Stimulated activated naive B cell treated with anti-CD40 and anti-IgM and Interleukin-4, amounts not matched to agents 10 μg/mL and 1 μg/mL and 100 μg/mL, for 72 hours (primary cell): Measurements from ENCODE around the gene TBC1D14.
"Not testable (repeated sequence)": the region's sequence is repeated elsewhere in the genome, so short reads cannot be mapped to it uniquely, and the experiment has no call there.

Experiments
- ATAC-seq, 2 donors: fragments of 150-1000 bp; cut with Tn5 transposase; replicated peaks; 2 replicates each; pipeline ENCODE4 v1.10.0; 2021; ENCODE audit warnings: moderate library complexity in 1 of 2
- DNase-seq: peaks from one replicate; pipeline ENCODE4 v3.0.0; 2021
- H3K27ac Mint-ChIP-seq: one replicate; pipeline ENCODE4 v1.8.0; 2022; ENCODE audit warnings: mild to moderate bottlenecking, mixed read lengths
- H3K27me3 Mint-ChIP-seq, 2 donors: one replicate each; pipeline ENCODE4 v1.8.0; 2022; ENCODE audit warnings: mixed read lengths in 2 of 2
- H3K36me3 Mint-ChIP-seq, 2 donors: one replicate each; pipeline ENCODE4 v1.8.0; 2022; ENCODE audit warnings: mixed read lengths in 2 of 2, mild to moderate bottlenecking in 1 of 2
- H3K4me1 Mint-ChIP-seq, 2 donors: one replicate each; pipeline ENCODE4 v1.8.0; 2022; ENCODE audit warnings: mixed read lengths in 2 of 2, mild to moderate bottlenecking in 1 of 2
- H3K4me3 Mint-ChIP-seq, 2 donors: one replicate each; pipeline ENCODE4 v1.8.0; 2022; ENCODE audit warnings: mild to moderate bottlenecking in 2 of 2, mixed read lengths in 2 of 2, moderate library complexity in 1 of 2
- H3K9me3 Mint-ChIP-seq, 2 donors: one replicate each; pipeline ENCODE4 v1.8.0; 2022; ENCODE audit warnings: mixed read lengths in 2 of 2, mild to moderate bottlenecking in 1 of 2

The TBC1D14 gene

GRCh38 chr4:7068883-7069282 lies 159.3 kb downstream of the TBC1D14 start:
- ATAC-seq (no peak), DNase-seq (no peak)
- Mint-ChIP-seq H3K27me3 (peaks cover 10% of the 10 kb centered on the region in 2 donors), H3K27ac (peak overlapping the region; percentile 97), H3K4me1 (peaks cover 24 to 50% of the 10 kb centered on the region in 2 donors), H3K4me3 (peak overlapping the region; percentile 93 to 96), H3K36me3 (peaks cover 9 to 16% of the 10 kb centered on the region in 2 donors), H3K9me3 (no peaks in the 10 kb centered on the region)

DNA sequence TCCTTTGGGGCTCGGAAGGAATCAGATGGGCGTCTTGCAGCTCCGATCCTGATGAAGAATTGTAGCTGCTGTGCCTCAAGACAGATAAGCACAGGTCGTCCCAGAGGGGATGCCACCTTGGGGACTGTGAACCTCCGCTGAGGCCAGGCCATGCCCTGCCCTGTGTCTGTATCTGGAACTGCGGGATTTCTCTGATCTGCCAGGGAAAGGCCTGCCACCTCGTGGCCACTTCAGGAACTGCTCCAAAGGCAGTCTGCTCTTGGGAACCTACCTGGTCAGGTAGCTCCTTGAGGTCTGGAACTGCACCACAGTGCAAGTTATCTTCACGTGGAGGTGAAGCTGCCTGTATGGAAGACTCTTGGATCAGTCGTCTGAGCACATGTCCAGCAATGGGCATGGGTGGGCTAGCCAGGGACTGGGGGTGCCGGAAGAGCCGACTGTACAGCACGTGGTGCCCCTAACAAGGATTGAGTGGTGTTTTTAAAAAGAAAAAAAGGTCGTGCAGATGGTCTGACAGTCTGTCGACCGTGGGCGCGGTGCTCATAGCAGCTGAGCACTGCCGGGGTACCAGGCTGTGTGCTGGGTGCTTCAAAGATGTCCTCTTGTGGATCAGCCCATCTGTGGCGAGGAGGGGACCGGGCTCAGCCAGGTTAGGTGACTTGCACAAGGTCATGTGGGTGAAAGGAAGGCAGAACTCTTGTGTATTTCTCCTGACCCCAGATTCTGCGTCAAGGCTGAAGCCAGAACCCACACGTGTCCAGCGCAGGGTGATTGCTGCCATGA lies 161.3 kb downstream of the TBC1D14 start:
- Mint-ChIP-seq H3K36me3 (peaks cover 5 to 8% of the 10 kb centered on the region in 2 donors), H3K4me1 (peaks cover 17 to 41% of the 10 kb centered on the region in 2 donors), H3K27ac (peak overlapping the region; percentile 28), H3K9me3 (no peaks in the 10 kb centered on the region), H3K27me3 (peaks cover 10% of the 10 kb centered on the region in 2 donors), H3K4me3 (no peak overlapping the region)
- ATAC-seq (peak; percentile 38 to 51), DNase-seq (peak; percentile 74)

- no peak overlapping the region for H3K4me3 Mint-ChIP-seq
- peaks cover 0 to under 1% of the 10 kb centered on the region in 2 donors for H3K36me3 Mint-ChIP-seq
- DNase-seq: no peak
- H3K9me3 Mint-ChIP-seq: no peaks in the 10 kb centered on the region
- no peak overlapping the region for H3K27ac Mint-ChIP-seq
- H3K4me1 Mint-ChIP-seq: peaks cover 9 to 24% of the 10 kb centered on the region in 2 donors
- no peak for ATAC-seq
- H3K27me3 Mint-ChIP-seq: peaks cover 15 to 16% of the 10 kb centered on the region in 2 donors
These were observed 163.4 kb downstream of the TBC1D14 start for GRCh38 chr4:7073059-7073458.

- peaks cover 6 to 18% of the 10 kb centered on the region in 2 donors for H3K4me1 Mint-ChIP-seq
- H3K9me3 Mint-ChIP-seq: no peaks in the 10 kb centered on the region
- no peak for DNase-seq
- H3K4me3 Mint-ChIP-seq: no peak overlapping the region
- H3K27me3 Mint-ChIP-seq: peaks cover 15 to 16% of the 10 kb centered on the region in 2 donors
- no peak for ATAC-seq
- H3K36me3 Mint-ChIP-seq: no peaks in the 10 kb centered on the region
- H3K27ac Mint-ChIP-seq: no peak overlapping the region
These were observed 164.1 kb downstream of the TBC1D14 start for GRCh38 chr4:7073526-7074390.

DNA sequence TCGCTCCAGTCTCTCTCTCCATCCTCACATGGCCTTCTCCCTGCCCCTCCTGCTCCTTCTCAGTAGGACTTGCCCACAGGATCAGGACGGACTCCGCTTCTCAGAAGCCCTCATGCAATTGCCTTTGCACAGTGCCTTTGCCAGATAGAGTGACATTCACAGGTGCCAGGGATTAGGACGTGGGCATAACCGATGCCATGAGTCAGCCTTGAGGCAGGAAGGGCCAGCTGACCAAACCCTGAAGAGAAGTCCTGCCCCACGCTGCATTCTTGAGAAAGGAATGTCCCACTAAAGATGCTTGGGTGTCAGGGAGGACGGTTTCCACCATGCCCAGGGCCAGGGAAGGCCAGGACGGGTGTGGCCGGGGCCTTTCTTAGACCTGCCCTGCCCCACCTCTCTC lies 164.8 kb downstream of the TBC1D14 start:
- Mint-ChIP-seq H3K9me3 (no peaks in the 10 kb centered on the region), H3K27me3 (peaks cover 15 to 23% of the 10 kb centered on the region in 2 donors), H3K36me3 (no peaks in the 10 kb centered on the region), H3K27ac (no peak overlapping the region), H3K4me3 (no peak overlapping the region), H3K4me1 (peaks cover 6 to 11% of the 10 kb centered on the region in 2 donors)
- DNase-seq: no peak
- ATAC-seq: no peak

GRCh38 chr4:7075962-7076695 lies 166.5 kb downstream of the TBC1D14 start:
- DNase-seq: no peak

DNA sequence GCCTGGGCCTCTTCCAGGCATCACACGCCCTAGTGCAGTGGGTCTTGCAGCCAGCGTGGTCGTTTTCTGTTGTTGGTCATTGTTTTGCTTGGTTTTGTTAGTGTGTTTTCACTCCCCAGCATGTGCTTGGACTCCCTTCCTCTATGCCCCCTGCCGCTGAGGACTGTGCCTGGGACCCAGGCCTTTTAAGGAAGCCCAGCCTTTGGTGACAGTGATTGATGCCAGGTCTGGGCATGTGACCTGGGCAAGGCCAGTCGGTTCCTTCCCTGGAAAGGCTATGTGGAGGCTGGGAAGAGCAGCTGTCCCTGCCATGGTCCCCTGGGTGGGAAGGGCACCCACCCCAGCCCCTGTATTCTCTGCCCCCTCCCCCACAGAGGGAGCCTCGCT lies 167.1 kb downstream of the TBC1D14 start:
- H3K4me3 Mint-ChIP-seq: no peak overlapping the region
- ATAC-seq: no peak
- no peak overlapping the region for H3K27ac Mint-ChIP-seq
- no peaks in the 10 kb centered on the region for H3K4me1 Mint-ChIP-seq
- H3K9me3 Mint-ChIP-seq: peaks cover 0 to 3% of the 10 kb centered on the region in 2 donors
- no peaks in the 10 kb centered on the region for H3K36me3 Mint-ChIP-seq
- H3K27me3 Mint-ChIP-seq: peaks cover 21 to 32% of the 10 kb centered on the region in 2 donors
- no peak for DNase-seq

More at GRCh38 chr4:7075962-7076695, 166.5 kb downstream of the TBC1D14 start:
- peaks cover 0 to under 1% of the 10 kb centered on the region in 2 donors for H3K4me1 Mint-ChIP-seq
- H3K27me3 Mint-ChIP-seq: peaks cover 25 to 34% of the 10 kb centered on the region in 2 donors
- H3K36me3 Mint-ChIP-seq: no peaks in the 10 kb centered on the region
- H3K4me3 Mint-ChIP-seq: no peak overlapping the region
- no peak for ATAC-seq
- peaks cover 0 to 3% of the 10 kb centered on the region in 2 donors for H3K9me3 Mint-ChIP-seq
- H3K27ac Mint-ChIP-seq: no peak overlapping the region

GRCh38 chr4:7077371-7077770 lies 167.7 kb downstream of the TBC1D14 start:
- ATAC-seq (no peak), DNase-seq (no peak)
- Mint-ChIP-seq H3K27me3 (peaks cover 21 to 39% of the 10 kb centered on the region in 2 donors), H3K4me3 (no peak overlapping the region), H3K4me1 (no peaks in the 10 kb centered on the region), H3K36me3 (no peaks in the 10 kb centered on the region), H3K9me3 (peaks cover 0 to 3% of the 10 kb centered on the region in 2 donors), H3K27ac (no peak overlapping the region)

DNA sequence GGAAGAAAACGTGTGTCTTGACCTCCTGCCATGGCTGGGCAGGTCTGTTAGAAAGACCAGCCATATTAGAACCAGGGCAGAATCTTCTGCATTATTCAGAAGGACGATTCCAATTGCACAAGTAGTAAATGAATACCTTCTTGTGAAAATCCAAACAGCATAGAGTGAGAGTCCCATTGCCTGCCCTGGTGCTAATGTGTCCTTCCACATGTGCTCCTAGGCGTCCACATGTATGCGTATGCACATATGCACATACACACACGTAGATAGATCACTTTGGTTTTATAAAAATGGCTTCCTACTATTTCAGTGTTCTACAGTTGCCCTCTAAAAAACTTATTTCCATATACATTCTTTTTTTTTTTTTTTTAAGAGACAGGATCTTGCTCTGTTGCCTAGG lies 168.4 kb downstream of the TBC1D14 start:
- H3K27me3 Mint-ChIP-seq: peaks cover 25 to 45% of the 10 kb centered on the region in 2 donors

GRCh38 chr4:7079483-7079882 lies 169.9 kb downstream of the TBC1D14 start:
- H3K27me3 Mint-ChIP-seq: peaks cover 33 to 59% of the 10 kb centered on the region in 2 donors
- H3K36me3 Mint-ChIP-seq, H3K4me3 Mint-ChIP-seq, H3K4me1 Mint-ChIP-seq, DNase-seq, ATAC-seq, H3K27ac Mint-ChIP-seq, H3K9me3 Mint-ChIP-seq: not testable (repeated sequence)

More for the DNA sequence above, 168.4 kb downstream of the TBC1D14 start:
- peaks cover 0 to 3% of the 10 kb centered on the region in 2 donors for H3K9me3 Mint-ChIP-seq
- no peaks in the 10 kb centered on the region for H3K4me1 Mint-ChIP-seq
- no peaks in the 10 kb centered on the region for H3K36me3 Mint-ChIP-seq
- H3K27ac Mint-ChIP-seq: no peak overlapping the region
- DNase-seq (no peak), ATAC-seq (no peak)
- H3K4me3 Mint-ChIP-seq: no peak overlapping the region

DNA sequence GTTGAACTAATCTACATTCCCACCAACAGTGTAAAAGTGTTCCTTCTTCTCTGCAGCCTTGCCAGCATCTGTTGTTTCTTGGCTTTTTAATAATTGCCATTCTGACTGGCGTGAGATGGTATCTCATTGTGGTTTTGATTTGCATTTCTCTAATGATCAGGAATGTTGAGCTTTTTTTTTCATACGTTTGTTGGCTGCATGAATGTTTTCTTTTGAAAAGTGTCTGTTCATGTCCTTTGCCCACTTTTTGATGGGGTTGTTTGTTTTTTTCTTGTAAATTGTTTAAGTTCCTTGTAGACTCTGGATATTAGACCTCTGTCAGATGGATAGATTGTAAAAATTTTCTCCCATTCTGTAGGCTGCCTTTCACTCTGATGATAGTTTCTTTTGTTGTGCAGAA lies 170.3 kb downstream of the TBC1D14 start:
- not testable (repeated sequence) for H3K27ac Mint-ChIP-seq, DNase-seq, ATAC-seq, H3K4me1 Mint-ChIP-seq, H3K36me3 Mint-ChIP-seq, H3K4me3 Mint-ChIP-seq, H3K9me3 Mint-ChIP-seq
- peaks cover 37 to 63% of the 10 kb centered on the region in 2 donors for H3K27me3 Mint-ChIP-seq
